ENCODE results near the gene CLIC3.

The CLIC3 gene

GRCh38 chr9:136988872-136989271 is 7.5 kb downstream of the CLIC3 start:
- TF ChIP-seq CTCF (IDR thresholded peaks at IDR 0.05; ENCODE audit: control insufficient read depth, insufficient read depth, low read depth, low read length, missing control alignments): no peak
- no peak overlapping the region for H3K4me3 ChIP-seq (ENCODE audit: control insufficient read depth, low read depth, low read length)
- no peak for DNase-seq (ENCODE audit: low read depth)

GRCh38 chr9:136985853-136986252 is 10.5 kb downstream of the CLIC3 start:
- DNase-seq (ENCODE audit: low read depth): no peak
- H3K4me3 ChIP-seq (ENCODE audit: control insufficient read depth, low read depth, low read length): no peak overlapping the region

GRCh38 chr9:136985027-136985602 is 11.3 kb downstream of the CLIC3 start:
- TF ChIP-seq CTCF (IDR thresholded peaks at IDR 0.05; ENCODE audit: control insufficient read depth, insufficient read depth, low read depth, low read length, missing control alignments): no peak
- H3K4me3 ChIP-seq (ENCODE audit: control insufficient read depth, low read depth, low read length): no peak overlapping the region
- DNase-seq (ENCODE audit: low read depth): no peak

More at GRCh38 chr9:136985853-136986252, 10.5 kb downstream of the CLIC3 start:
- no peak for TF ChIP-seq CTCF (IDR thresholded peaks at IDR 0.05; ENCODE audit: control insufficient read depth, insufficient read depth, low read depth, low read length, missing control alignments)

- no peak overlapping the region for H3K4me3 ChIP-seq (ENCODE audit: control insufficient read depth, low read depth, low read length)
- no peak for TF ChIP-seq CTCF (IDR thresholded peaks at IDR 0.05; ENCODE audit: control insufficient read depth, insufficient read depth, low read depth, low read length, missing control alignments)
- no peak for DNase-seq (ENCODE audit: low read depth)
Observed at GRCh38 chr9:136984464-136985026, 11.8 kb downstream of the CLIC3 start.

- no peak for DNase-seq (ENCODE audit: low read depth)
- TF ChIP-seq CTCF (IDR thresholded peaks at IDR 0.05; ENCODE audit: control insufficient read depth, insufficient read depth, low read depth, low read length, missing control alignments): no peak
- no peak overlapping the region for H3K4me3 ChIP-seq (ENCODE audit: control insufficient read depth, low read depth, low read length)
Observed at GRCh38 chr9:136983656-136984314, 12.6 kb downstream of the CLIC3 start.

GRCh38 chr9:136983167-136983566 is 13.2 kb downstream of the CLIC3 start:
- no peak overlapping the region for H3K4me3 ChIP-seq (ENCODE audit: control insufficient read depth, low read depth, low read length)
- no peak for TF ChIP-seq CTCF (IDR thresholded peaks at IDR 0.05; ENCODE audit: control insufficient read depth, insufficient read depth, low read depth, low read length, missing control alignments)
- DNase-seq (ENCODE audit: low read depth): no peak

Measured in AG09309 (cell line).